ENCODE measurements around the gene BRF1.

GRCh38 chr14:105346876-105347586 lies 46.2 kb upstream of the BRF1 start:
- TF ChIP-seq CTCF (conservative IDR thresholded peaks at IDR 0.05; ENCODE audit: low read length) = no peak
- no peak for TF ChIP-seq EZH2phosphoT487 (IDR thresholded peaks at IDR 0.05; ENCODE audit: borderline replicate concordance, low read depth, low read length)

Data from OCI-LY7 (cell line).